CD4-positive, alpha-beta T cell treated with Interleukin-17A for 1 hour (primary cell): ENCODE results near the gene SFXN1.
"Not testable (repeated sequence)": the region's sequence is repeated elsewhere in the genome, so short reads cannot be mapped to it uniquely, and the experiment has no call there.

Experiments used
- DNase-seq: peaks from one replicate; pipeline ENCODE4 v3.0.0-alpha.2; 2020

The SFXN1 gene

GRCh38 chr5:175501759-175502158 lies 23.4 kb downstream of the SFXN1 start:
- DNase-seq: no peak

- DNase-seq: peak; percentile 52
These were observed 29.3 kb downstream of the SFXN1 start for GRCh38 chr5:175507671-175508070.

DNA sequence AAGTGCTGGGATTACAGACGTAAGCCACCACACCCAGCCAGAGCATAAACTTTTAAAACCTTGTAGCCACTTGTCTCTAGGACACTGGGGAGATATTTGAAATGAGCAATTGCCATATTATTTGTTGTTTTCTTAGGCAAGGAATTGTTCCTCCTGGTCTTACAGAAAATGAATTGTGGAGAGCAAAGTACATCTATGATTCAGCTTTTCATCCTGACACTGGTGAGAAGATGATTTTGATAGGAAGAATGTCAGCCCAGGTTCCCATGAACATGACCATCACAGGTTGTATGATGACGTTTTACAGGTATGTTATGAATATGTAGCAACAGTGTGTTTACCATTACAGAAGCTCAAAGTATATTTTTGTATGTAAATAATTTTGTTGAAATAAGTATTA lies 30.5 kb downstream of the SFXN1 start:
- DNase-seq: no peak

- no peak for DNase-seq
These were observed 34.9 kb downstream of the SFXN1 start for GRCh38 chr5:175513297-175513696.

DNA sequence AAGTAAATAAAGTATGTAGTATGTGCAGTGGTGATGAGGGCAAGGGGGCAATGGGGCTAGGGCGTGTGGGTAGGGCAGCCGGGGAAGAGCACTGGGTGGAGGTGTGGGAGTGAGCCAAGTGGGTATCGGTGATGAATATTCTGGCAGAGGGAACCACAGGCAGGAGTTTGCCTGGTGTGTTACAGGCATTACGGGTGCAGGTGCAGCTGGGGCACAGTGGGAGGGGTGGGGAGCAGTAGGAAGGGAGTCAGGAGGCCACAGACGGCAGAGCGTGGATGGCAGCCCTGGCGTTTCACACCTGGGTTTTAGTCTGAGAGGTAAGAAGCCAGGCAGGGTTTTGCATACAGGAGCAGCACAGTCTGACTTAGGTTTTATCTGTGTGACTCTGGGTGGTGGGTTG lies 35.4 kb downstream of the SFXN1 start:
- DNase-seq: no peak

DNA sequence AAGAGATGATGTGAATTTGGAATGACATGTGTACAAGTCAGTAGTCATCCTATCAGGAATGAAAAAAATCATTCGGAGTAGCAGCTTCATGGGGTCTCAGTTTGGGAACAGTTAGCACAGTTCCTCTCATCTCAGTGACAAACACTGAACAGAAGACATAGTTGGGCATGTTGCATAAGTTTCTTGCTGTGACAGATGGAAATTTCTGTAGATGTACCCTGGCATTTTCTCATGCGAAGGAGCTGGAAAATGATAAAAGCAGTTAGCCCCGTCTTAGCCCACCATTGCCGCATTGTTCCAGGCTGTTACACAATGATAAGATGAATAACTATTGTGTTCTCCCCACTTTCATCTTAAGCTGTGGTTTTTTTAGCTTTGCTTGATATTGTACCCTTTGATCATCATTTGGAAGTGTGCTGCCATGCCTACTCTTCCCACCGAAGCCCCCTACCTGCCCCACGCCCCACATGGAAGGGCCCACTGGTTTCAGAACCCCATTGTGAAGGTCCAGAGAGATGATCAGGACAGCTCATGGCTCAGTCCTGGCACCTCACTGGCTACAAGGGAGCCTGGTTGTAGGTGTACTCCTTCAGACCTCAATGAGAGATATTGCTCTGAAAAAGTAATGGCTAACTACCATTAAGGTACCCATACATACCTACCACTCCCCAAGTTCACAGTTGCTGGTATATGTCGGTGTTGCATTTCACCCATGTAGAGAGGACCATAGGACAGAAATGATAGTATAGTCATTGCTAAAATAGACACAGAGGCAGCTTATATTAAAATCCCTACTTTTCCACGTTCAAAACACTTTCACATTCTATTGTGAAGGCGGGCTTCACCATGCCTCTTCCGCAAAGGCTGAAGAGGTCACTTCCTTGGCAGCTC lies 38.8 kb downstream of the SFXN1 start:
- DNase-seq: no peak

DNA sequence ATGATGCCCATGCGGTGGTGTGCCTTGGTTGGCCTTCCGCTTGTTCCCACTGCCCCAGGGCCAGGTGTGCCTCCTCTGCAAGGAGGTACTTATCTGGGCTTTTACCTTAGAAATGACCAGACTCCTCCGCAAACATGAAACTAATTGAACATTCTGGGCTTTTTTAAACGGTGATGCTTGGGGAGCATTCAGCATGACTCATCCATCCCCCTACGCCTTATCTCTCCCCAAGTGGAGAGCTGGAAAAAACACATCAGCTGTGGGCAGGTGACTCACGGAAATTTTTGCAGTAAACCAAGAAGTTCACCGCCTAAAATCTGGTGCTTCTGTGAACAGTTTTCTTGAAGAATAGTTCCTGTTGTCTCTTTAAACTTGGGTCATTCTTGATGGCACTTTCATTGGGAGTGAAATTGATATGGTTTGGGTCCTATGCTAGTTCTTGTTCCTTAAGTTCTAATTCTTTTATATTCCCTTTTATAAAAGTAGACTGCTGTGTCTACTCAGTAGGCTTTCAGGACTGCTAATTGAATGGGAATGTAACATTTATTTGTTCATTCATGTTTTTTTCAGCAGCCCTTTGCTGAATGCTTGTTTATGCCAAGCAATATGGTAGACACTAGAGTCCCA lies 39.6 kb downstream of the SFXN1 start:
- DNase-seq: peak; percentile 43

GRCh38 chr5:175519006-175519405 lies 40.6 kb downstream of the SFXN1 start:
- DNase-seq: no peak

- no peak for DNase-seq
These were observed 42.0 kb downstream of the SFXN1 start for GRCh38 chr5:175520321-175520720.

- DNase-seq: no peak
These were observed 42.5 kb downstream of the SFXN1 start for GRCh38 chr5:175520873-175521272.

DNA sequence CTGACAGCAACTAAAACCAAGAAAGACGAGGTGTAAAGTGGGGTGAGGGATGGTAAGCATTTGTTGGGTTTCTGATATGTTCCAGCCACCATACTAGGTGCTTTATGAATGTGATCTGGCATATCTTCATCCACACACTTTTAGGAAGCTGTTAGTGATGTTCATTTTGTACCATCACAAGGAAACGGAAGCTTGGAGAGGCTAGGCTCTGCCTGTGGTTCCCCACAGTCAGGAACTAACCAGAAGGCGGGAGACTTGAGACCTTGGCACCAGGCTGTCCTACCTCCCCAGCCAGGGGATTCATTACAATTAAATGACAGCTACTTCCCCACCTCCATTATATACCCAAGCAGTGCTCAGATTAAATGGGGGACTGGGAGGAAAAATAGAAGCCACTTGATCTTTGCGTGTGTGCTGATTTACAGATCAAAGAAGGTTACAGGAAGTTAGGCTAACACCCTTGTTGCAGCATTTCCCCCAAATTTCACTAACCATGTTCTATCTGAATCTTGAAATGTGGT lies 43.0 kb downstream of the SFXN1 start:
- DNase-seq: peak; percentile 63

GRCh38 chr5:175523292-175523691 lies 44.9 kb downstream of the SFXN1 start:
- DNase-seq: no peak

DNA sequence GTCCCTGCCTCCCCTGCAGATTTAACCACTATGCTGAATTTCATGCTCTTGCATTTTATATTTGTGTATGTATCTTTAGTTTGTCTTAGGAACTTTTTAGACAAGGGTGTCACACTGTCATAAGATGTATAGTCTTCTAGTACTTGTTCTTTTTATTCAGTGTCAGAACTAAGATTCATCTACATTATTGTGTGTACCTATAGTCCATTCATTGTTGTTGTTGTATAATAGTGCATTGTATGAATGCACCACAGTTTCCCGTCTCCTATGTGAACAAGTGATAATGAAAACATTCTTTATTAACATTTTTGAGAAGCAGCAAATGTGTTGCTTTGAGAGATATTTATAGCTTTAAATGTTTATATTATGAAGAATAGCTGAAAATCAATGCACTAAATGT lies 45.9 kb downstream of the SFXN1 start:
- DNase-seq: no peak

DNA sequence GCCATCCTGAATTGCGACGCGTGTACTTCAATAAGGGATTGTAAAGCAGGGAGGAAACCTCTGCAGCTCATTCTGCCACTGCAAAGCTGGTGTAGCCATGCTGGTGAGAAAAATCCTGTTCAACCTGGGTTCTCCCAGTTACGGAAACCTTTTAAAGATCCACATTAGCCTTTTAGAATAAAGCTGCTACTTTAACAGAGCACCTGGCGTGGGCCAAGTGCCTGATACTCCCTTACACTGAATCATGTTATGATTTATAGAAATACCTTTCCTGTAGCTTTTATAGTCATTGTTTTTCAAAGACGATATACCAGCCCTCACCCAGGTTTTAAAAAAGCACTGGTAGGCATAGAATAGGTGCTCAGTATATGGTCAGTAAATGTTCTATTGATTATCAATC lies 48.3 kb downstream of the SFXN1 start:
- no peak for DNase-seq

DNA sequence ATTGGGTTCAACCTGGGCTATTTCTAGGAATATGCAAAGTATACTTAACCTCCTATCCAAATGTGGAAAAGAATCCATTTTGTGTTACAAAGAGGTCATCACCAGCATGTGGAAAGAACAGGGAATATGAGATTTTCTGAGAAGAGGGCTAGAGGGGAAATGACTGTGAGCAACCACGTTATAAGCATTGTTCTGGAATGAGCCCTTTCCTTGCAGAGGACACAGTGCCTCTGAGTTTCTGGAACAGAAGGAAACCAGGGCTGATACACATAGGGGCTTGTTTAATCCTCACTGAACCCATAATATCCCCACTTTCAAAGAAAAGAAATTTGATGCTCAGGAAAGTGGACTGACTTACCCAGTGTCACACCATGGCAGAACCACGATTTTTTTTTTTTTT lies 53.0 kb downstream of the SFXN1 start:
- no peak for DNase-seq

GRCh38 chr5:175534070-175534932 lies 55.9 kb downstream of the SFXN1 start:
- DNase-seq: peak; percentile 80

- DNase-seq: not testable (repeated sequence)
These were observed 57.0 kb downstream of the SFXN1 start for GRCh38 chr5:175535331-175535730.

- no peak for DNase-seq
These were observed 57.4 kb downstream of the SFXN1 start for GRCh38 chr5:175535796-175536195.

GRCh38 chr5:175538576-175538975 lies 60.2 kb downstream of the SFXN1 start:
- no peak for DNase-seq

DNA sequence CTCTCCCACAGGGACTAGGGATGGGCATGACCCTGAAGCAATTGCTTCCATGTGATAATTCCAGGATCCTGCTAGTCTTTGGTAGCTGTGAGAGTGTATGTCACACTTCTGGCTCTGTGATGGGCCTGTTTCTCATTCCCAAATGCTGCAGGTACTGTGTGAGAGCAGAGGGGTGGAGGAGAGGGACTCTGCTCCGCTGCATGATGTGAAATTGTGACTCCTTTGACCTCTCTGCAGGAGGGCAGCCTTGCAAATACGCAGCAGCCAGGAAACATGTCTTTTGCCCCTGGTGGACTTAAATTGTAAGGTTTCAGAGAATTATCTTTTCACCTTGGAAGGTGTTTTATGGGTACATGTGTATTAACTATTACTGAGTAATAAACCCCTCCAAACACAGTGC lies 61.6 kb downstream of the SFXN1 start:
- no peak for DNase-seq

- DNase-seq: no peak
These were observed 62.9 kb downstream of the SFXN1 start for GRCh38 chr5:175541264-175541663.

DNA sequence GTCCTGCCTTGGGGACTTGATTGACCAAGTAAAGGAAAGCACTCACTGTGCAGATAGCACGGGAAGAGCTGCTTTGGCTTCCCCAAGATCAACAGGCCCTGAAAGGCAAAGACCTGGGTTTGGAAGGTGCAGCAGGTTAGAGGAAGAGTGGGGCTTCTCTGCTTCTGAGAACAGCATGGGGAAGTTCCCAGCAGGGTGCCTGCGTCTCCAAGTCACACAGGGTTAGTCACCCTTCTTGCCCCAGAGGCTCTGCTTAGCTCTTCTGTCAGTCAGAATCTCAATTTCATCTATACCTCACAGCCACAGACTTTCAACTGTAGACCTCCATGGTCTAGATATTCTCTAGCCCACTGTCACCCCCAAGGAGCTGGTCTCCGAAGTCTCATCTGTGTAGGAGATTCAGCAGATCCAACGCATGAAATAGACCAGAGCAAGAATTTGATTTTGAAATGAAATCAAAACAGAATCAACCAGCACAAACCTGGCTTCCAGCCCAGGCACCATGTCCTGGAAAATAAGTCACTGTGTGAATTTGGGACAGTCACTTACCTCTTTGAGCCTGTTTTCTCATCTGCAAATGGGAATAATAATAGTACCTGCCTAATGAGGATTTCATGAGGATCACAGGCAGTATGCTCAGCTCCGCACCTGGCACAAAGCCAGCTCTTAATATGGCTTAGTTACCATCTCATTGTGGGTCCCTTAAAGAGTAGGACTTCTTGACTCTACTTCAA lies 64.0 kb downstream of the SFXN1 start:
- DNase-seq: no peak

DNA sequence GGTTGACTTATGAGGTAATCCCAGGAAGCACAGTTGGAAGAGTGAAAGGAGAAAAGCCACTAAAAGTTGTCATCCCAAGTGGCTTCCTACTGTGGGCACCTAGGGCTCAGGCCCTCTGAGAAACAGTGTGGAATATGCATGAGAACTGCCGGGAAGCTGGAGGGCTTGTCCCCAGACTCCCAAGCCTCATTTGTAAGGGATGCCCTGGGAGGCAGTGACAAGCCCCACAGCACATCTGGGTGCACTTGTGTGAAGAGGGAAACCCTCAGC lies 64.5 kb downstream of the SFXN1 start:
- no peak for DNase-seq
